Measurements from ENCODE around the gene AIFM3.
"Not testable (repeated sequence)": the region's sequence is repeated elsewhere in the genome, so short reads cannot be mapped to it uniquely, and the experiment has no call there.

AIFM3 gene

DNA sequence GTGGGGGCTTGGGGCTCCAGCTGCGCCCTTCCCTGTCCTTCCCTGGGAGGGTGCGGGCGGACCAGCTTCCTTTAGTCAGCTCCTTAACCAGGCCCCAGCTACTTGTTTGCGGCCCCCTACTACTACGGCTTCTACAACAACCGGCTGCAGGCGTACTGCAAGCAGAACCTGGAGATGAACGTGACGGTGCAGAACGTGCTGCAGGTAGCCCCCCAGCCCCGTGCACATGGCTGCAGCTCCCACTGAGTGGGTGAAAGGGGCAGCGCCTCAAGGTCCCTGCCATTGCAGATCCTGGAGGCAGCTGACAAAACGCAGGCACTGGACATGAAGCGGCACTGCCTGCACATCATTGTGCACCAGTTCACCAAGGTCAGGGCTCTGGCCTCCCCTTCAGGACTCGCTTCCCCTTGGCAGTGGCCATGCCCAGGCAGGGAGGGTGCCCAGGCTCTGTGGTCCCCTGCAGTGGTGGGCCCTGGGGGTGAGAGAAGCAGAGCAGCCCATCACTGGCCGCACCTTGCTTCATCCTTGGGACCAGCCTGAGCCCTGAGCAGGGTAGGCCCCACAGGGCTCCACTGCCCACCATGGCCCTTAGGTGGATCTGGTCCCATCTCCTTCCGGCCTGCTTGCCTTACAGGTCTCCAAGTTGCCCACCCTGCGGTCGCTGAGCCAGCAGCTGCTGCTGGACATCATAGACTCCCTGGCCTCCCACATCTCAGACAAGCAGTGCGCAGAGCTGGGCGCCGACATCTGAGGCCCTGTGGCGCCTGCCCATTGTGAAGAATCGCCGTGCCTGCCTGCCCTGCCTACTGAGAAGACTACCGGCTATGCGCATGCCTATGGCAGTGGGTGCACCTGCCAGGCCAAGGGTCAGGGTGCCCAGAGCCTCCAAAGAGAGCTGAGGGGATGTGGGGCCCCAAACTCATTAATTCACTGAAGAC lies 29.8 kb downstream of the AIFM3 start:
- Histone ChIP-seq H3K4me1 (ENCODE audit: control insufficient read depth, insufficient read depth, low read length) (peaks cover 15% of the 10 kb centered on the region), H3K36me3 (ENCODE audit: control insufficient read depth, insufficient read depth, low read length, severe bottlenecking) (peaks cover 58% of the 10 kb centered on the region), H3K4me3 (ENCODE audit: low read length) (no peak overlapping the region), H3K9me3 (ENCODE audit: control insufficient read depth, low read length) (no peaks in the 10 kb centered on the region), H3K27me3 (replicated peaks; ENCODE audit: control insufficient read depth, insufficient read depth, low read length) (no peaks in the 10 kb centered on the region), H3K9ac (ENCODE audit: low read length) (no peak overlapping the region)
- DNase-seq (ENCODE audit: low read depth) = no peak

DNA sequence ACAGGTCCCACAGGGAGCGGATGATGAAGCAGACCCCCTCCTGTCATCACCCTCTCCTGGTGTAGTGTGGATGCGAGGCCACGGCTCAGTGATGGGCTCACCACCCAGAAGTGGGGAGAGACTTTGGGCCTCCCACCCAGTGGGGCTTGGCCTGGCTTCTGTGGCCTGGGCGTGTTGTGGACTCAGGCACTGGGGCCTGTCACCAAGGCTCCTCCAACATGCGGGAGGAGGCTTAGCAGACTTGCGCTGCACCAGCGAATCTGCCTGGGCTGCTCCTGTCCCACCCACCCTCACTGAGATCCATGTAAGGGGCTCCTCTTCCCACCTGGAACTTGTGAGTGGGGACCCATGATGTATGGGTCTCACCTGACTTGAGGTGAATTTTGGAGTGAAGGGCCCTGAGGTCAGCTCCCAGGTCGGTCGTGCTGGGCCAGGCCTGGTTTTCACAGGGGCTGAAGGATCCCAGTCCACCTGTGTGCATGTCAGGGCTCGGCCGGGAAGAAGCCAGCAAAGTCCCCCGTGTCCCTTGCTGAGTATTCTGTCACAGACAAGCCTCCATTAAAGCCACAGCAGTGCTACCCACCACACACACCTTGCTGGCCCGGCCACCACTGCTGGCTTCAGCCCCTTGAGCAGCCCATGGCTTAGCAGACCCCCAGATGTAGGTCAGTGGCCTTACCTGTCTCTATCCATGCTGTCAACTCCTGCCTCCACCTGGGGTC lies 30.6 kb downstream of the AIFM3 start:
- no peak overlapping the region for H3K9ac ChIP-seq (ENCODE audit: low read length)
- H3K4me1 ChIP-seq (ENCODE audit: control insufficient read depth, insufficient read depth, low read length) = peaks cover 15% of the 10 kb centered on the region
- H3K4me3 ChIP-seq (ENCODE audit: low read length) = no peak overlapping the region
- no peaks in the 10 kb centered on the region for H3K27me3 ChIP-seq (replicated peaks; ENCODE audit: control insufficient read depth, insufficient read depth, low read length)
- peaks cover 50% of the 10 kb centered on the region for H3K36me3 ChIP-seq (ENCODE audit: control insufficient read depth, insufficient read depth, low read length, severe bottlenecking)
- no peak for DNase-seq (ENCODE audit: low read depth)
- no peaks in the 10 kb centered on the region for H3K9me3 ChIP-seq (ENCODE audit: control insufficient read depth, low read length)

DNA sequence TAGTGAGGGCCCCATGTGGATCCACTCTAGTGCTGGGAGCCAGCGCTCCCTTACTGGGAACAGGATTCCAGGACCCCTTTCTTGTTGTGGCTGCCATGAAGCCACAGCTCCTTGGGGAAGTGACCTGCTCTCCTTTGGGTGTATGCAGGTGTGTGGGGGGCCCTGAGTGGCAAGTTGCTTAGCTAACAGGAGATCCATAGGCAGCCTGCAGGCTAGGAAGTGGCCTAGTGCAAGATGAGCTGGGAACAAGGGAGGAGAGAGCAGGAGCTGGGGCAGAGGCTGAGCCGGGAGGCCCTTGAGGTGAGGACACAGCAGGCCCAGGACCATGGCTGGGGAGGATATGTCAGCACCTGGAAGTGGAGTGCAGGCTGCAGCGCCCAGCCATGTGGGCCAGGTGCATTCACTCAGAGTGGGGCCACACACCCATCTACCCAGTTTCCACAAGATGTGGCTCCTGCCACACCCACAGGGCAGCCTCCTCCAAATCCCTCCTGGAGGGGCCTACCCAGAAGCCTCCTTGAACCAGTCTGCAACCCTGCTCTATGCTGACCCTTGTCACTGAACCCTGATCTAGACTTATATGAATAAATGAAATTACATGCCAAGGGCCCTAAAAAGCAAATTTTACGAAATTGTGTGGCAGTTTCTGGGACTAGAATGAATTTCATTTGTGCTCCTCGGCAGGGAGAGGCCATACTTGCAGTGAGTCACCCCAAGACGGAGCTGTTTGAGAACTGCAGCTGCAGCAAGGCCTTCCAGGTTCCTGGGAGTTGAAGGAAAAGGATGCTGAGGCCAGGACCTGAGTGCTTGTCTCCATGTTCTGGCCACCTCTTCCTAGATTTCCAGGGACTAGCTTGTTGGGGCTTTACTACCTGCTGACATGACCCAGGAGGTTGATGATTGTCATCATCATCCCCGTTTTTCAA lies 31.6 kb downstream of the AIFM3 start:
- peak overlapping the region; percentile 99 for H3K9ac ChIP-seq (ENCODE audit: low read length)
- no peaks in the 10 kb centered on the region for H3K27me3 ChIP-seq (replicated peaks; ENCODE audit: control insufficient read depth, insufficient read depth, low read length)
- DNase-seq (ENCODE audit: low read depth) = no peak
- H3K4me1 ChIP-seq (ENCODE audit: control insufficient read depth, insufficient read depth, low read length) = peaks cover 25% of the 10 kb centered on the region
- H3K4me3 ChIP-seq (ENCODE audit: low read length) = no peak overlapping the region
- H3K9me3 ChIP-seq (ENCODE audit: control insufficient read depth, low read length) = no peaks in the 10 kb centered on the region
- peaks cover 42% of the 10 kb centered on the region for H3K36me3 ChIP-seq (ENCODE audit: control insufficient read depth, insufficient read depth, low read length, severe bottlenecking)

DNA sequence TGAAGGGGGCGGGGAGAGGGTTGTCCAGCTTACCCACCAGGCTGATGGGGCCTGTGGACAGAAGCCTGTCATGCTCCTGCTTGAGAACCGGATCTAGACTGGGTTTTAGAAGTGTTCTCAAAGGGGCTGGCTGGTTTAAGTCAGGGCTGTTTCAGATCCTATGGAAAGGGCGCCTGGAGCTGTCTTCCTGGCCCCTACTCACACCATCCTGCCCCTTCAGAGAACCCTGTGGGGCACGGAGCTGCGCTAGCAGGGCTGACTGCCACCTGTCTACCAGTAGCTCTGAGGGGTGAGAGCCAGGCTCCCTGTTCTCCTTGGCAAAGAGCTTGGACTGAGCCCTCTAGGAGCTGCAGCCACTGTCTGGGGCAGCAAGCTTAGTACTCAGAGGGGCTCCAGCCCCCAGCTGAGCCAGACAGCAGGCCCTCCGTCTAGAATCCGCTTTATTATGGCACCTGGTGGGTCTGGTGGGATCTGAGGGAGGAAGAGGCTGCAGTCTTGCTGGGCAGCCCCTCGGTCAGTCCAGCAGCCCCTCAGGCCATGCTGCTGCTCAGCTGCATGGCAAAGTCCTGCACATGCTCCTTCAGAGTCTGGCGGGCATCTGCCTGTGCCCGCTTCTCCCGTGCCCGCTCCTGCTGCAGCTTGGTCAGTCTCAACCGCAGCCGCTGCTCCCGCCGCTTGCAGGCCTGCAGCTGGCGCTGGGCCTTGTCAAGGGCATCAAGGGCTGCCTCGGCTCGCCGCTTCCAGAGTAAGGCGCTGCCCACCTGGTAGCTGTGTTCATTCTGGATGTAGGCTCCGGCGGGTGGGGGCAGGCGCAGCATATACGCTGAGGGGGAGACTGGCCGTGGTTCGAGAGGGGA lies 32.5 kb downstream of the AIFM3 start:
- peaks cover 28% of the 10 kb centered on the region for H3K4me1 ChIP-seq (ENCODE audit: control insufficient read depth, insufficient read depth, low read length)
- H3K4me3 ChIP-seq (ENCODE audit: low read length) = no peak overlapping the region
- no peaks in the 10 kb centered on the region for H3K27me3 ChIP-seq (replicated peaks; ENCODE audit: control insufficient read depth, insufficient read depth, low read length)
- peaks cover 37% of the 10 kb centered on the region for H3K36me3 ChIP-seq (ENCODE audit: control insufficient read depth, insufficient read depth, low read length, severe bottlenecking)
- no peak for DNase-seq (ENCODE audit: low read depth)
- H3K9ac ChIP-seq (ENCODE audit: low read length) = peak overlapping the region; percentile 99
- H3K9me3 ChIP-seq (ENCODE audit: control insufficient read depth, low read length) = no peaks in the 10 kb centered on the region

DNA sequence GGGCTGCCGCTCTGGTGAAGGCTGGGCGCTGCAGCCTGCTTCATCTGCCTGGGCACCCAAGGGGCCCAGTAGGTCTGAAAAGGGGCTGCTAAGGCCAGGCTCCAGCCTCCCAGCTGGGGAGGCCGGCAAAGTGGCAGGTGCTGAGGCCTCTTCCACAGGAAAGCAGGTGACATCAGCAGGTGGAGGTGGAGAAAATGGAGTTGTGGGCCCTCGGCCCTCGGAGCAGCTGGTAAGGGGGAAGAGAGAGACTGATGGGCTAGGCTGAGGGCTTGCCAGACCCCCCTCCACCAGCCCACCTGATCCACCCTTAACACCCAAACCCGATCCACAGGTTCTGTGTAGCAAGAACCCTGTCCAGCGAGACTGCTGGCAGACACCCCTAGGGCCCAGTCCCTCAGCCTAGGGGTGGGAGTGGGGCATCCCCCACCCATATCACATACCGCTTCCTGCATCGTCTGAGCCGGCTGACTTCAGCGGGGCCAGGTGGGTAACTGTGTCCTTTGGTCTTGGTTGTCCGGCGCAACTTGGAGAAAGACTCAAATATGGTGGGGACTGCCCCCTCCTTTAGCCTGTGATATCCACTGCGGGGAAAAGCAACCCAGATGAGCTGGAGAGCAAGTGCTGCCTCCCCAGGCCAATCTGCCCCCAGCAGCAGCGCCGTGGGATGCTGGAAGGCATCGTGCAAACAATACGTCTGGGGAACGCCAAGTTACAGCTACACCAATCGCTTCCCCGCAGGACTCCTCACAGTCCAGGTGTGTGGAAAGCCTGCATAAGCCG lies 33.3 kb downstream of the AIFM3 start:
- Histone ChIP-seq H3K4me1 (ENCODE audit: control insufficient read depth, insufficient read depth, low read length) (peaks cover 28% of the 10 kb centered on the region), H3K9ac (ENCODE audit: low read length) (peak overlapping the region; percentile 99), H3K36me3 (ENCODE audit: control insufficient read depth, insufficient read depth, low read length, severe bottlenecking) (peaks cover 34% of the 10 kb centered on the region), H3K27me3 (replicated peaks; ENCODE audit: control insufficient read depth, insufficient read depth, low read length) (no peaks in the 10 kb centered on the region), H3K9me3 (ENCODE audit: control insufficient read depth, low read length) (no peaks in the 10 kb centered on the region), H3K4me3 (ENCODE audit: low read length) (peak overlapping the region; percentile 96)
- peak; percentile 23 for DNase-seq (ENCODE audit: low read depth)

DNA sequence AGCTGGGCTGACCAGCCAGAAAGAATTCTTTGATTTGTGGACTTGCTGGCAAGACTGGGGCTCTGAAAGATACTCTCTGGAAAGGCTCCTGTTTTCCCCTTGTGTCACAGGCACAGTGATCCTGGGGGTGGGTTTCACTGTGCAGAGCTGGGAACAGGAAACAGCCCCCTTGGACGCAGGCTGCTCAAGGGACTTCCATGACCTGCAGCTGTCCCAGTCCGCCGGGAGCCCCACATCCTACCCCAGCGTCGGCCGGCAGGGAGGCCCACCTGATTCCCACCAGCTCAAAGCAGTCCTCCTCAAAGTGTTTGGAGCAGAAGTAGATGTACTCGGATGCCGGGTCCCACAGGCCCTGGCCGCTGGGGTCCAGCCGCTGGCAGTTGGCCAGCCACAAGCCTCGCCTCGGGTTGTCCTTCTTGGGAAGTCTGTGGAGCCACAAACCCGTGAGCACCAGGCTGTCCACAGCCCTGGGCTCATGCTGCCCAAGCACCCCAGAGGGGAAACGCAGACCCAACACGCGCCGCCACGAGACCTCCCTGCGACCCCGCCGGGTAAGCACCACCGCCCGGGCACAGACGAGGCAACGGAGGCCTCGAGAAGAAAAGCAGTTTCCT lies 34.0 kb downstream of the AIFM3 start:
- peaks cover 31% of the 10 kb centered on the region for H3K36me3 ChIP-seq (ENCODE audit: control insufficient read depth, insufficient read depth, low read length, severe bottlenecking)
- H3K9ac ChIP-seq (ENCODE audit: low read length) = peak overlapping the region; percentile 99
- no peak for DNase-seq (ENCODE audit: low read depth)
- peaks cover 28% of the 10 kb centered on the region for H3K4me1 ChIP-seq (ENCODE audit: control insufficient read depth, insufficient read depth, low read length)
- H3K27me3 ChIP-seq (replicated peaks; ENCODE audit: control insufficient read depth, insufficient read depth, low read length) = no peaks in the 10 kb centered on the region
- peak overlapping the region; percentile 96 for H3K4me3 ChIP-seq (ENCODE audit: low read length)
- H3K9me3 ChIP-seq (ENCODE audit: control insufficient read depth, low read length) = no peaks in the 10 kb centered on the region

DNA sequence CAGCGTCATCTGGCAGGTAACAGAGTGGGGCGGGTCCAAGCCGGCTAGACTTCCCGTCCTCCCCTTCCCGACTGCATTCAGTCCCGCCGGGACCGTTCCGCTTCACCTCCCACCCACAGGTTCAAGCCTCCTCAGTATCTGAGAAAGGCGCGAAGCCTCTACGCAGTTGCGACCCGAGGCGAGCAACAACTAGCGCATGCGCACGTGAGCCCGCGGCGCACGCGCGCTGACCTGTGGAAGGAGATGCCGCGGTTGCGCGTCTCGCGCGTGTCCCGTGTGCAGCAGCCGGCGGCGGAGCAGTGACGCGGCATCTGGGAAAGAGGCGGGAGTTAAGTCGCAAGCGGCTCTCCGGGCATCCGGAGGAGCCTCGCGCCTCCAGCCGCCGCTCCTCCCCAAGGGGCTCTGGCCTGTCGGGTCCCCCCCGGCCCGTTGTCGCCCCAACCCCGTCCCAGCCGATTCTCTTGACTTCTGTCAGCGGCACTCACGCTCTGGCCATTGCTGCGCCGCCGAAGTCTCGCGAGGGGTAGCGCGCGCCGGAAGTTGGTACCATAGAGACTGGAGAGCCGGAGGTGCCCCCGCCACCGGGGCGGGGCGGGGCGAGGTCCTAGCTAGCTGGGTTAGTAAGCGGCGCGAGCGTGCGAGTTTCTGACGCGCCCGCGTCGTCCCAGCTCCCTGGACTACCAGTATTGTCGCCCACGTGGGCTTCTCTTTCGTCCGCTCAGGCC lies 34.7 kb downstream of the AIFM3 start, which contains the start of gene THAP7:
TSS of gene THAP7 (minus strand) at position 518 of the 725 bp plus-strand sequence. CDS start at position 311, 207 bp downstream.
- Histone ChIP-seq H3K9ac (ENCODE audit: low read length) (peak within 1 kb of the TSS; percentile 99), H3K9me3 (ENCODE audit: control insufficient read depth, low read length) (no peaks in the 10 kb centered on the region), H3K27me3 (replicated peaks; ENCODE audit: control insufficient read depth, insufficient read depth, low read length) (no peaks in the 10 kb centered on the region), H3K4me1 (ENCODE audit: control insufficient read depth, insufficient read depth, low read length) (peaks cover 28% of the 10 kb centered on the region), H3K36me3 (ENCODE audit: control insufficient read depth, insufficient read depth, low read length, severe bottlenecking) (peaks cover 26% of the 10 kb centered on the region), H3K4me3 (ENCODE audit: low read length) (peak within 1 kb of the TSS; percentile 96)
- DNase-seq (ENCODE audit: low read depth) = peak; percentile 98

DNA sequence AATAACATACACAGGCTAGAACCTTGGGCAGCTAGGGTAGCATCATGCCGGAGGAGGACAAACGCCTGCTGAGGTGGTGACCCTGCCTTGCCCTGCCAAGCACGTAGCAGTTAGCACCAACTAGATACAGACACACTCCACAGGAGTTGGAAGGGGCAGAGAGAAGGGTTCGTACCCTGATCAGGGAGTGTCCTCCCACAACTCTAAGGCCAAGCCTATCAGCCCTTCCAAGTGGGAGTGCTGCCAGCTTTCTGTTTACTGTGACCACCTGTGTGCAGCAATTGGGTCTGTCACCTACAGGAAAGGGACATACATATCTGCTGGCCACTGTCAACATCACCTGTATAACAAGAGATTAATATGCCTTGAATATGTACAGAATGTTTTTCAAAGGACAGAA lies 36.7 kb downstream of the AIFM3 start:
- Histone ChIP-seq H3K27me3 (replicated peaks; ENCODE audit: control insufficient read depth, insufficient read depth, low read length) (no peaks in the 10 kb centered on the region), H3K9me3 (ENCODE audit: control insufficient read depth, low read length) (no peaks in the 10 kb centered on the region), H3K36me3 (ENCODE audit: control insufficient read depth, insufficient read depth, low read length, severe bottlenecking) (peaks cover 12% of the 10 kb centered on the region), H3K4me1 (ENCODE audit: control insufficient read depth, insufficient read depth, low read length) (peaks cover 28% of the 10 kb centered on the region), H3K9ac (ENCODE audit: low read length) (no peak overlapping the region), H3K4me3 (ENCODE audit: low read length) (peak overlapping the region; percentile 96)
- DNase-seq (ENCODE audit: low read depth) = no peak

DNA sequence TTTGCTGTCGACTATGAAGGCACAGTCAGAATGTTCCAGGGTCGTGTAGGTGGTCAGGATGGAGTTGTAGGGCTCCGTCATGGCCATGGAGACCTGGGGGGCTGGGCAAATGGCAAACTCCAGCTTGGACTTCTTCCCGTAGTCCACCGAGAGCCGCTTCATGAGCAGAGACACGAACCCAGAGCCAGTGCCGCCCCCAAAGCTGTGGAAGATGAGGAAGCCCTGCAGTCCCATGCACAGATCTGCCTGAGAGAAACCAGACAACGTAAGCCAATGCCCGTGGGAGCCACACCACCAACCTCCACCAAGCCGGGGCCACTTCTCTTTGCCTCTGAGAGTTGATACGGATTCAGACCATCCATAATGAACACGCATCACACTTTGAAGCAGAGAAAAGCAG lies 42.2 kb downstream of the AIFM3 start:
- not testable (repeated sequence) for H3K9ac ChIP-seq (ENCODE audit: low read length); DNase-seq (ENCODE audit: low read depth); H3K4me1 ChIP-seq (ENCODE audit: control insufficient read depth, insufficient read depth, low read length); H3K9me3 ChIP-seq (ENCODE audit: control insufficient read depth, low read length); H3K36me3 ChIP-seq (ENCODE audit: control insufficient read depth, insufficient read depth, low read length, severe bottlenecking); H3K4me3 ChIP-seq (ENCODE audit: low read length); H3K27me3 ChIP-seq (replicated peaks; ENCODE audit: control insufficient read depth, insufficient read depth, low read length)
